HCT116 (cell line): Measurements from ENCODE around the gene ZNF784. TPM values are rescaled to one million over a fixed set of nuclear protein-coding genes. Genes with fewer than 3 reads are reported as not detected.

Experiments used
- ATAC-seq: fragments of 200-7000 bp; cut with Tn5 transposase; 2 replicates; pipeline ENCODE4 v1.9.1; 2020; ENCODE audit warnings: mild to moderate bottlenecking, moderate library complexity
- BruUV-seq: library from RNA; stranded (reverse); fragments of 400-500 nt; replicated peaks from 2 replicates; lab custom pipeline; 2021; lab: Mats Ljungman, UMichigan
- CTCF ChIA-PET: fragments of 300-600 bp; sonication (Branson Sonifier 250); formaldehyde crosslinking; loops from one replicate; lab custom pipeline; 2021; ENCODE audit warnings: antibody characterized with exemption; lab: Charles Lee
- POLR2A ChIA-PET: fragments of 300-600, 350-600 bp; sonication (Branson Sonifier 250); formaldehyde crosslinking; loops from one replicate; lab custom pipeline; 2021; ENCODE audit warnings: antibody characterized with exemption; lab: Charles Lee
- RAD21 ChIA-PET, 2 experiments: fragments of 300-600 bp; sonication (Branson Sonifier 250); formaldehyde crosslinking; loops; one replicate each; lab custom pipeline; 2023; ENCODE audit warnings: low total read pairs in 2 of 2; ENCODE audit not compliant: uncharacterized antibody in 2 of 2, unreplicated experiment in 2 of 2, low non-redundant PET in 1 of 2; lab: Charles Lee
- DNase-seq: peaks from one replicate; pipeline ENCODE4 v3.0.0-alpha.2; 2010; ENCODE audit warnings: low read depth, low spot score
- H2AFZ ChIP-seq: fragments of 200-600 bp; shearing (Covaris generic), sonication (generic); 2 replicates; pipeline ENCODE4 v1.6.1; 2017; ENCODE audit warnings: low read depth, mixed run types, mixed read lengths, antibody characterized with exemption, low read length; ENCODE audit not compliant: poor library complexity, severe bottlenecking
- H3K27ac ChIP-seq: 2 replicates; pipeline ENCODE4 v1.5.1; 2012; ENCODE audit warnings: low read depth, low read length
- H3K27me3 ChIP-seq: fragments of 200-600 bp; sonication (generic); 2 replicates; pipeline ENCODE4 v1.6.1; 2016; ENCODE audit warnings: mixed run types, low read length, mixed read lengths; ENCODE audit not compliant: insufficient read depth
- H3K36me3 ChIP-seq, 2 experiments: fragments of 200-500 bp in 1 of 2; fragments of 200-600 bp in 1 of 2; sonication (Bioruptor generic) in 1 of 2; sonication (generic) in 1 of 2; 2 replicates each; pipeline versions ENCODE4 v1.5.1 to v1.6.1; 2014 to 2016; ENCODE audit warnings: low read length in 2 of 2, inconsistent platforms in 1 of 2, mixed read lengths in 1 of 2, mixed run types in 1 of 2; ENCODE audit not compliant: insufficient read depth in 2 of 2, control insufficient read depth in 1 of 2
- H3K4me1 ChIP-seq, 2 experiments: fragments of 200-600 bp in 1 of 2; sonication (generic) in 1 of 2; 2 replicates each; pipeline versions ENCODE4 v1.5.1 to v1.6.1; 2012 to 2017; ENCODE audit warnings: low read length in 2 of 2, inconsistent platforms in 1 of 2, mild to moderate bottlenecking in 1 of 2, mixed read lengths in 1 of 2, mixed run types in 1 of 2, moderate library complexity in 1 of 2; ENCODE audit not compliant: insufficient read depth in 2 of 2, control insufficient read depth in 1 of 2
- H3K4me2 ChIP-seq: fragments of 200-600 bp; sonication (generic); 2 replicates; pipeline ENCODE4 v1.6.1; 2017; ENCODE audit warnings: mixed run types, low read length, mixed read lengths
- H3K4me3 ChIP-seq, 2 experiments: fragments of 200-600 bp in 1 of 2; sonication (generic) in 1 of 2; replicated peaks in 1 of 2; 2 replicates each; pipeline ENCODE4 v1.5.1; 2011 to 2016; ENCODE audit warnings: low read length in 2 of 2, control low read depth in 1 of 2, low read depth in 1 of 2, mild to moderate bottlenecking in 1 of 2, mixed read lengths in 1 of 2, mixed run types in 1 of 2
- H3K79me2 ChIP-seq: fragments of 200-600 bp; sonication (generic); 2 replicates; pipeline ENCODE4 v1.6.1; 2017; ENCODE audit warnings: mild to moderate bottlenecking, mixed run types, low read length, moderate library complexity, mixed read lengths; ENCODE audit not compliant: insufficient read depth
- H3K9ac ChIP-seq: fragments of 200-600 bp; sonication (generic); 2 replicates; pipeline ENCODE4 v1.6.1; 2016; ENCODE audit warnings: low read length, mixed read lengths
- H3K9me2 ChIP-seq: fragments of 200-600 bp; sonication (generic), shearing (Covaris generic); 2 replicates; pipeline ENCODE4 v1.6.1; 2017; ENCODE audit warnings: mixed run types, mild to moderate bottlenecking, moderate library complexity; ENCODE audit not compliant: insufficient read depth
- H3K9me3 ChIP-seq, 2 experiments: fragments of 200-500 bp in 1 of 2; fragments of 200-600 bp in 1 of 2; sonication (Bioruptor generic) in 1 of 2; sonication (generic) in 1 of 2; 2 replicates each; pipeline ENCODE4 v1.6.1; 2014 to 2017; ENCODE audit warnings: low read length in 2 of 2, mixed read lengths in 2 of 2, inconsistent platforms in 1 of 2, low read depth in 1 of 2, mild to moderate bottlenecking in 1 of 2, mixed run types in 1 of 2, moderate library complexity in 1 of 2; ENCODE audit not compliant: control insufficient read depth in 1 of 2, insufficient read depth in 1 of 2
- H4K20me1 ChIP-seq: fragments of 200-600 bp; sonication (generic), shearing (Covaris generic); 2 replicates; pipeline ENCODE4 v1.6.1; 2017; ENCODE audit warnings: mixed run types, mild to moderate bottlenecking, moderate library complexity; ENCODE audit not compliant: insufficient read depth
- CEBPB ChIP-seq: IDR thresholded peaks from 2 replicates; pipeline ENCODE4 v1.6.1; 2012; ENCODE audit warnings: low read depth
- CTCF ChIP-seq, 3 experiments: fragments of 200-600 bp in 1 of 3; sonication (generic) in 1 of 3; IDR thresholded peaks in 2 of 3; conservative IDR thresholded peaks in 1 of 3; 2 replicates each; pipeline ENCODE4 v1.5.1; 2012 to 2017; ENCODE audit warnings: low read depth in 2 of 3, low read length in 2 of 3, antibody characterized with exemption in 1 of 3, borderline replicate concordance in 1 of 3, control low read depth in 1 of 3, mild to moderate bottlenecking in 1 of 3, mixed read lengths in 1 of 3, mixed run types in 1 of 3, moderate library complexity in 1 of 3; ENCODE audit not compliant: insufficient read depth in 1 of 3
- EZH2phosphoT487 ChIP-seq: fragments of 200-600 bp; IDR thresholded peaks from 2 replicates; pipeline ENCODE4 v1.6.1; 2018; ENCODE audit warnings: antibody characterized with exemption, borderline replicate concordance
- FOSL1 ChIP-seq: IDR thresholded peaks from 2 replicates; pipeline ENCODE4 v1.6.1; 2012; ENCODE audit warnings: low read depth
- REST ChIP-seq: IDR thresholded peaks from 2 replicates; pipeline ENCODE4 v1.6.1; 2012; ENCODE audit warnings: low read depth
- SIN3A ChIP-seq: IDR thresholded peaks from 2 replicates; pipeline ENCODE4 v1.6.1; 2012; ENCODE audit warnings: low read depth
- SP1 ChIP-seq: IDR thresholded peaks from 2 replicates; pipeline ENCODE4 v1.6.1; 2012; ENCODE audit warnings: low read depth
- ZBTB33 ChIP-seq: IDR thresholded peaks from 2 replicates; pipeline ENCODE4 v1.6.1; 2011; ENCODE audit warnings: mild to moderate bottlenecking, low read length, moderate library complexity; ENCODE audit not compliant: insufficient replicate concordance; ENCODE audit errors: extremely low read depth
- ZFX ChIP-seq: fragments of 450-650 bp; IDR thresholded peaks from 2 replicates; pipeline ENCODE4 v1.6.1; 2017
- ZNF274 ChIP-seq: fragments of 200-500 bp; sonication (Bioruptor generic); IDR thresholded peaks from 2 replicates; pipeline ENCODE4 v1.6.1; 2014; ENCODE audit warnings: mild to moderate bottlenecking, low read depth, low read length, inconsistent platforms
- intact Hi-C: fragments of 100-400 bp; cut with micrococcal nuclease; formaldehyde crosslinking; loops from 2 replicates; pipeline ENCODE4 v1.10.0; 2022
- total RNA-seq: library from RNA; stranded (reverse); gene quantifications from one replicate; pipeline ENCODE4 v1.2.1, GENCODE V29; 2021; ENCODE audit not compliant: unreplicated experiment

ZNF784 gene
- total RNA-seq, 1 experiment from 2014 or later = 5.3 TPM

DNA sequence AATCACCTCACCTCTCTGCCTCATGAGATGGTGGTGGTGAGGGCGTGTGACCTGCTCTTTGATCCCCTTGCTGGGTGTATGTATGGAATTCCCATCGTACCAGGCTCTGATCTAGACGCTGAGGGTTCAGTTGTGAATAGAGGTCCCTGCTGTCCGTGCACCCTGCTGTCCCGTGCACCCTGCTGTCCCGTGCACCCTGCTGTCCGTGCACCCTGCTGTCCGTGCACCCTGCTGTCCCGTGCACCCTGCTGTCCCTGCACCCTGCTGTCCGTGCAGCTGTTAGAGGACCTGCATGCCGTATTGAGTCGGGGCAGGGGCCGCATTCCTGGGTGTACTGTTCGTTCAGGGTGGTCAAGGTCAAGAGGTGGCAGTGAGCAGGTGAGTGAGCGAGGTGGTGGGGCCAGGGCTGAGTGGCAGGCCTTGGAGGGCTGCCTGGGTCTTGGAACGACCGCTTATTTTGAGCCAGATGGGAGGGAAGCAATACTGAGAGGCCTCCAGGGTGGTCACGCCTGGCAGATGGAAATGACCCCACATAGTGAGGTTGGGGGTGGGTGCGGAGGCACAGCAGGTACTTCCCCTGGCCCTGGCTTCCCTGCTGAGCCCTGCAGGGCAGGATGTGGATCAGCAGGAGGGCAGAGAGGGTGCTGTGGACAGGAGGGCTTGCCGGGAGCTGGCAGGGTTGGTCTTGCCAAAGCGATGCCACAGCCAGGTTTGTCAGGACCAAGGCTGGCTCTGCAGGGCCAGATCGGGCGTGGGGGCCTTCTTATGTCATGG is 46.1 kb upstream of the ZNF784 start:
- CTCF ChIA-PET = interaction anchor here (0.7 to 2.3 kb wide), 4 partner anchors 13 to 38 kb away, joined by 3 to 23 read pairs (median 10); partner anchors contain the start of gene U2AF2
- Histone ChIP-seq H3K9ac (no peak overlapping the region), H3K27me3 (no peaks in the 10 kb centered on the region), H4K20me1 (peaks cover 14% of the 10 kb centered on the region; the same call in 1 of the 2 replicates), H3K79me2 (peaks cover 92% of the 10 kb centered on the region), H2AFZ (no peak overlapping the region), H3K4me1 (peaks cover 7 to 49% of the 10 kb centered on the region in 2 experiments), H3K9me2 (no peaks in the 10 kb centered on the region), H3K36me3 (peaks cover 31 to 49% of the 10 kb centered on the region in 2 experiments), H3K9me3 (no peaks in the 10 kb centered on the region), H3K27ac (peak overlapping the region; percentile 10; the same call in 1 of the 2 replicates), H3K4me2 (no peak overlapping the region), H3K4me3 (no peak overlapping the region)
- BruUV-seq = no TSS peak
- ATAC-seq = no peak
- TF ChIP-seq ZBTB33 (no peak), SP1 (no peak), REST (no peak), SIN3A (no peak), ZFX (no peak), EZH2phosphoT487 (no peak), CEBPB (no peak), CTCF (IDR thresholded peaks at IDR 0.05 in 2 of 3, conservative IDR thresholded peaks at IDR 0.05 in 1 of 3; ENCODE audit: borderline replicate concordance in 1 of 3, insufficient read depth in 1 of 3, low read depth in 2 of 3, low read length in 2 of 3) (no peak), FOSL1 (no peak), ZNF274 (no peak)
- DNase-seq = no peak
- RAD21 ChIA-PET = no interaction called here
- intact Hi-C loops = no loop called here
- POLR2A ChIA-PET = no interaction called here
